GOT3 (cell line): ENCODE data around the gene XRRA1.
"Not testable (repeated sequence)": the region's sequence is repeated elsewhere in the genome, so short reads cannot be mapped to it uniquely, and the experiment has no call there.

ENCODE experiments used
- DNase-seq: peaks from one replicate; lab custom pipeline; 2025; ENCODE audit warnings: mixed read lengths; lab: John Stamatoyannopoulos, UW

Gene XRRA1

DNA sequence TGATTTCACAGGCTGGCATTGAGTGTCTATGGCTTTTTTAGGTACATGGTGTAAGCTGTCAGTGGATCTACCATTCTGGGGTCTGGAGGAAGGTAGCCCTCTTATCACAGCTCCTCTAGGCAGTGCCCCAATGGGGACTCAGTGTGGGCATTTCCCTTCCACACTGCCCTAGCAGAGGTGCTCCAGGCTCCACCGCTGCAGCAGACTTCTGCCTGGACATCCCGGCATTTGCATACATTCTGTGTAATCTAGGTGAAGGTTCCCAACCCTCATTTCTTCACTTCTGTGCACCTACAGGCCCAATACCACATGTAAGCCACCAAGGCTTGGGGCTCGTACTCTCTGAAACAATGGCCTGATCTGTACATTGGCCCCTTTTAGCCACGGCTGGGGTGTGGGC, 122.0 kb downstream of the XRRA1 start:
- no peak for DNase-seq

DNA sequence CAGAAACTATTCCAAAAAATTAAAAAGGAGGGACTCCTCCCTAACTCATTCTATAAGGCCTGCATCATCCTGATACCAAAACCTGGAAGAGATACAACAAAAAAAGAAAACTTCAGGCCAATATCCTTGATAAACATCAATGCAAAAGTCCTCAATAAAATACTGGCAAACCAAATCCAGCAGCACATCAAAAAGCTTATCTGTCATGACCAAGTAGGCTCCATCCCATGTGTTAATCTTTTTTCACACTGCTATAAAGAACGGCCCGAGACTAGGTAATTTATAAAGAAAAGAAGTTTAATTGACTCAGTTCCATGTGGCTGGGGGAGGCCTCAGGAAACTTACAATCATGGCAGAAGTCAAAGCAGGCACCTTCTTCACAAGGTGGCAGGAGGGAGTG, 123.3 kb downstream of the XRRA1 start:
- not testable (repeated sequence) for DNase-seq

DNA sequence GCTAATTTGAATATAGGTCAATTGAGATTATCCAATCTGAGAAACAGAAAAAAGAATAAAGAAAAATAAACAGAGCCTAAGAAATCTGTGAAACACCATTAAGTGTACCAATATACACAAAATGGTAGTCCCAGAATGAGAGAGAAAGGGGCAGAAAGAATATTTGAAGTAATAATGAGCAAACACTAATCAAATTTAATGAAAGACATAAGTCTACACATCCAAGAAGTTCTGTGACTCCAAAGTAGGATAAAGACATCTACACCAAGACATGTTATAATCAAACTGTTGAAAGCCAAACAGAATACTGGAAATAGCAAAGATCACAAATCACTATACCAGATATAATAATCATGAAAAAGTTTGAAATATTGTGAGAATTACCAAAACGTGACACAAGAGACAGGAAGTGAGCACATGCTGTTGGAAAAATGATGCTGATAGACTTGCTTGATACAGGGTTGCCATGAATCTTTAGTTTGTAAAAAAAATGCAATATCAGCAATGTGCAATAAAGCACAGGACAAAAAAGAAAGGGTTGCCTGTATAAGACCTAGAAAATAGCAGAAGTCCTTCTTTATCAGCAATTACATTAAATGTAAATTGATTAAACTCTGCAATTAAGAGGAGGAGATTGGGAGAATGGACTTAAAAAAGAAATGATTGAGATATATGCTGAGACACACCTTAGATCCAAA, 124.5 kb downstream of the XRRA1 start:
- DNase-seq, result no peak

DNA sequence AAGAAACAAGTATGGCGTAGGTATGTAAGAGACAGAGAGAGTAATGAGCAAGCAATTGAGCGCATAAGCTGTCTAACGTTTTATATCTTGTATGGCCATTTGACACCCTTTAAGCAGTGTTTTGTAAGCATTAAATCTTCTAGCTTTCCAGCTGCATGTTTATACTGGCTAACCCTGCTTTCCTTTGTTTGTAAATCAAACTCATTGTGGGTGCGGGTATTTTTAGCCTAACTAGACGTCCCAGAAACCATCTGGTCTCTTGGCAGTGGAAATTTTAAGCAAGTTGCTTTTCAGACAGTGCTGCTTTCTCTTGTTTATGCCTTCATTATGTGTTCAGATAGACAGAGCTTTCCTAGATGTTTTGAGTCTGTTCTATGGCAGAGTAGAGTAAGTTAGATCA, 126.7 kb downstream of the XRRA1 start:
- DNase-seq, result no peak

DNA sequence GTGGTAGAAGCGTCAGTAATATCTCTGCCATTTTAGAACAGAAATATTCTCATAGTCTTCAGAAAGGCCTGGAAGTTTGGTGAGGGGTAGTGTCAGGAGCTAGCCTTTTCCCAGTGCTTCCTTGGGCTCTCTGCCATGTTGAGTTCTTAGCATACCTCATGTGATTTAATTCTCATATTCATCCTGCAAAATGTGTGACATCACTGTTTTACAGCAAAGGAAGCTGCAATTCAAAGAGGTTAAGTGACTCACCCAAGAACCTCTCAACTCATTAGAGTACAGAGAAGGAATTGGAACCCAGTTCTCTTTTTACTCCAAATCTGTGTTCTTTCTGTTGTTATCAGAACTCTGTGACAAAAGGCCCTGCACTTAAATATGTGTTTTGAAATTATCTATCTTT, 128.1 kb downstream of the XRRA1 start:
- DNase-seq, result no peak

DNA sequence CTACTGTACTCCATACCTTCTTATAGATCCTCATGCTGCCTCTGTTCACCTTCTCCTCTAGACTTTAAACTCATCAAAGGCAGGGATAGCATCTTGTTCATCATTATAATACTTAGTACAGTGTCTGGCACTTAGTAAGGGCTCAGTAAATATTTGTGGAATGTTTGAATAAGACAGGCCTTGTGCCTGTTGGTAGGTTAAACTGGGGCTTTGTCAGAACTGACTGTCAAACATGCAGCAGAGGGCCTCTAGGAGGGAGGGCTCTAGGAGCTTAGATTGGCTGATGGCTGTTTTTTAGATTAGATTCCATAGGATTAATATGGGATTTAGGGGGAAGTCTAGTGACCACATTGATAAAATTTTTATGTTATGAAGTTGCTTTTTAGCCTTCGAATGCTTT, 129.5 kb downstream of the XRRA1 start:
- no peak for DNase-seq

DNA sequence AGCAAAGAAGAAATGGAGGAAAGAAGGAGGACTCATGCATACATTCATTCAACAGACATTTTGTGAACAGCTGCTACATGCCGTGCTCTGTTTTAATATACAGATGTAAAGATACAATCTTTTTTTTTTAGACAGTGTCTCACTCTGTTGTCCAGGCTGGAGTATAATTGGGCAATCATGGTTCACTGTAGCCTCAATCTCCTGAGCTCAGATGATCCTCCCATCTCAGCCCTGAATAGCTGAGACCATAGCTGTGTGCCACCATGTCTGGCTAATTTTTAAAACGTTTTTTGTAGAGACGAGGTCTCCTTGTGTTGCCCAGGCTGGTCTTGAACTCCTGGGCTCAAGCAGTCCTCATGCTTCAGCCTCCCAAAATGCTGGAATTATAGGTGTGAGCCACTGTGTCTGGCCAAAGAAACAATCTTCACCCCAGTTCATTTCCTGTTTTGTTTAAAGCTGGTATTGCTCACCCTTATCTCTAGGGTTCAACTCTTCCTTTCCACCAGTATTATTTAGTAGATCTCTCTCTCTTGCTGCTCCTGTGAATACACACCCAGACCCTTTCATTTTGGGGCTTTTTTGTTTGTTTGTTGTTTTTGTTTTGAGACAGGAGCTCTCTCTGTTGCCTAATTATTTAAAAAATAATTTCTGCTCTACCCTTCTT, 130.5 kb downstream of the XRRA1 start:
- DNase-seq, result no peak

DNA sequence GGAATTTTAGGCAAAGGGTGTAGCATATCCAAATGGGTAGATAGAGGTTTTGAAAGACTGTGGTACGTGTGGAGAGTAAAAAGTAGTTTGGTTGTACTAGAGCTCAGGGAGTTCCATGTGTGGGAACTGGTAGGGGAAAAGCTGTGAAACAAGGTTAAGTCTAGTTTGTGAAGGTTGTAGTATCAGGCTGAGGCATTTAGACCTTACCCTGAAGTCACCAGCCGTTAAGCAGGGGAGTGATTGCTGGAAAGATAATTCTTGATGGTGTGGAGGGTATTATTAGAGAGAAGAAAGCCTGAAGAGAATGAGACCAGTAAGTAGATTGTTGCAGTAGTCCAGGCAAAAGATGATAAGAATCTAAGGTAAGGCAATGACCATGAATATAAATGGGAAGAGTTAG, 132.2 kb downstream of the XRRA1 start:
- DNase-seq, result no peak

DNA sequence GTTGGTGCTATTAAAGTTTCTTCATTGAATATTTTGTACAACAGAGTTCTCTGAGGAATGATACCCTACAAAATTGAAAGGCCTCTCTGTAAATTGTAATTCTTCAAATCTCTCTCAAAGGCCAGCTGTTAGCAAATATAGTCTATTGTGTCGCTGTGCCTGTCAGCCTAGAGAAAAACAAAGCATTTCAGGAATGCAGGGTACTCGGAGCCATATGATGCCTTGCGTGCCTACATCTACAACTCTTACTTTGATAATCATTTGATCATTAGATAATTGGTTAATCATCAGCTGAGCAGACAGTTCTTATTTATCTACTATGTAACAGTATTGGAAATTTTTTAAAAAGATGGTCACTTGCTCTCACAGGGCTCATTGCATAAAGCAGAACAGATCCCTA, 132.9 kb downstream of the XRRA1 start:
- no peak for DNase-seq

DNA sequence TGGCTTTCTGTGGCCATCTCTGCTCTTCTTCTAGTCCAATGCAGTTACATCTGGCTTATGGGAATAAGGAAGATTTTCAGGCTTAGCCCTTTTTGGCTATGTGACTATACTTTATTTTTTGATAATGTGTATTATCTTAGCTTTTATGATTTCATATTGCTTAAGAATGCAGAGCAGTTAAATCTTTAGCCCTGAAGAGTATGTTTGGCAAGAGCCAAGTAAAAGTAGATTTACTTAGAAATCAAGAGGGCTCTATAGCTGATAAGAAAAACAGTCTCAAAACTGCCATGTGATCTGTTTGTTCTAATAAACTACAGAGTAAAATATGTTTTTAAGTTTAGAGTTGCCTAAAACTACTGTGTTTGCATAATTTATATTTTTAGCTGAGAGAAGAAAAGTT, 139.1 kb downstream of the XRRA1 start:
- DNase-seq, result no peak

DNA sequence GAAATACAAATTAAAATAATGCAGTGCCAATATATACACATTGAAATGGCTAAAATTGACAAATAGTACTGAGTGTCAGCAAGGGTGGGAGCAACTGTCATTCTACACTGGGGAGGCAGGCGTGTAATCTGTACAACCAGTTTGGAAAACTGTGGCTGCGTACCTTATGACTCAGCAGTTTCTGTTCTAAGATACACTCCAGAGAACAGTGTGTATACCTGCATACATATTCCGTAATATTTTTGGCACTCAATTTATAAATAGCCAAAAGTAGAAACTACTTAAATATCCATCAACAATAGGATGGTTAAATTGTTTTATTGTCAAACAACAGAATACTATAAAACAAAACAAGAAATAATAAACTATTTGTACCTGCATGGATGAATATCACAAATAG, 142.6 kb downstream of the XRRA1 start:
- no peak for DNase-seq

DNA sequence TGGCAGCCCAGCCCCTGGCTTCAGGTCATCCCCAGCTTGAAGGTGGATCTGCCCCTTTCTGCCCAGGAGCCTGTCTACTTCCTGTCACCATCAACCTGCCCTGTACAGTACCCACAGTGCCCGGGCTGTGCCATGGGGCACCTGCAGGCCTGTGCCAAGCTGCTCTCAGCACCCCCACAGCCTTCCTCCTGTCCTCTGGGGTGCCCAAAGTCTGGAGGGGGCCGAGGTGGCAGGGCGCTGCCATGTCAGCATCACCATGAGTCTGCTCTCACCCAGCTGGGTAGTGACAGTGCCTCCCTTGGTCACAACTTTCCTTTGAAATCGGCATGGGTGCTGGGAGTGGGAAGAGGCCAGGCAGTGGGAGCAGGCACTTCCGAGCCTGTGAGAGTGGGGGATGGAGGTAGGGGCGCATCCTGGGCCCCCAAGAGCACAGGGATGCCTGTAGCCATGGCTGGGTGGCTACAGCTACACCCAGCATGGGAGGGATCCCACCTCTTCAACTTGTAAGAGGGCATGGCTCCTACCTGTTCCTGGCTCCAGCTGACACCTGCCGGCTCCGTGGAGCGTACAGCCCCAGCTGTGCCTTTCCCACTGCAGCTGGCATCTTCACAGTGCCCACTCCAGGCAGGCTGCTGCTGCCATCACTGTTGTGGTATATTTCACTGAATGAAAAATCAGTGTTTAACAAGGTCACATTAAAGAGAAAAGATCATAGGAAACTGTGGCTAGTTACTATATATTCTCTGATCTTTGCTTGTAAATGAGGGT, 157.4 kb downstream of the XRRA1 start:
- DNase-seq, result no peak
